K562 (cell line): Measurements from ENCODE around the gene NXPH4. TPM values are rescaled to one million over a fixed set of nuclear protein-coding genes. Genes with fewer than 3 reads are reported as not detected.

ENCODE experiments used
- ATAC-seq: fragments of 200-7000 bp; cut with Tn5 transposase; 3 replicates; pipeline ENCODE4 v1.9.1; 2020; ENCODE audit warnings: moderate library complexity
- BruUV-seq: library from RNA; stranded (reverse); fragments of 400-500 nt; replicated peaks from 2 replicates; lab custom pipeline; 2021; lab: Mats Ljungman, UMichigan
- CTCF ChIA-PET: fragments of 300-600 bp; formaldehyde crosslinking; extraction: SDS; loops from one replicate; lab custom pipeline; 2021; ENCODE audit warnings: low intra/inter-chr PET ratio; lab: Yijun Ruan, JAX
- POLR2A ChIA-PET: fragments of 300-600, 350-650 bp; sonication (Branson Sonifier 250); formaldehyde crosslinking; extraction: SDS; loops from one replicate; lab custom pipeline; 2021; ENCODE audit warnings: antibody characterized with exemption, inconsistent platforms; lab: Yijun Ruan, JAX
- DNase-seq, 4 experiments: peaks; one replicate each; pipeline versions ENCODE4 v3.0.0 to v3.0.0-alpha.2; 2011 to 2018; ENCODE audit warnings: low spot score in 3 of 4, mixed read lengths in 3 of 4; ENCODE audit errors: extremely low read depth in 1 of 4
- FAIRE-seq: peaks from 2 replicates; lab custom pipeline; 2011; peaks lifted over from hg19 to GRCh38; lab: Jason Lieb, UNC
- H2AFZ ChIP-seq: 2 replicates; pipeline ENCODE4 v1.6.0; 2011; ENCODE audit warnings: low read depth, low read length, control low read depth, inconsistent platforms
- H3K27ac ChIP-seq: fragments of 200-600 bp; 3 replicates; pipeline ENCODE4 v1.8.0; 2011; ENCODE audit warnings: low read depth, mild to moderate bottlenecking, control low read depth, inconsistent platforms, low read length, moderate library complexity, mixed read lengths; ENCODE audit errors: extremely low read depth
- H3K27me3 ChIP-seq, 2 experiments: fragments of 300-600 bp in 1 of 2; 2 replicates in 1 of 2; 3 replicates in 1 of 2; pipeline versions ENCODE4 v1.6.0 to v1.8.0; 2011; ENCODE audit warnings: inconsistent platforms in 2 of 2, low read length in 2 of 2, mild to moderate bottlenecking in 1 of 2, mixed read lengths in 1 of 2, moderate library complexity in 1 of 2; ENCODE audit not compliant: control insufficient read depth in 2 of 2, insufficient read depth in 2 of 2
- H3K36me3 ChIP-seq: fragments of 300-600 bp; 3 replicates; pipeline ENCODE4 v1.8.0; 2011; ENCODE audit warnings: mild to moderate bottlenecking, low read length, inconsistent platforms; ENCODE audit not compliant: control insufficient read depth, insufficient read depth
- H3K4me1 ChIP-seq, 2 experiments: fragments of 200-600 bp in 1 of 2; replicated peaks in 1 of 2; 2 replicates in 1 of 2; 3 replicates in 1 of 2; pipeline versions ENCODE4 v1.5.1 to v1.8.0; 2011; ENCODE audit warnings: inconsistent platforms in 2 of 2, low read length in 2 of 2, mild to moderate bottlenecking in 1 of 2, mixed read lengths in 1 of 2, moderate library complexity in 1 of 2; ENCODE audit not compliant: control insufficient read depth in 2 of 2, insufficient read depth in 2 of 2
- H3K4me2 ChIP-seq: 2 replicates; pipeline ENCODE4 v1.6.1; 2011; ENCODE audit warnings: low read length, control low read depth, inconsistent platforms, mixed read lengths; ENCODE audit not compliant: insufficient read depth
- H3K4me3 ChIP-seq: fragments of 200-600 bp; sonication (generic), shearing (Covaris generic); 2 replicates; pipeline ENCODE4 v1.5.1; 2016; ENCODE audit warnings: control low read depth, inconsistent platforms
- H3K79me2 ChIP-seq: fragments of 200-600 bp; 3 replicates; pipeline ENCODE4 v1.8.0; 2011; ENCODE audit warnings: low read length, inconsistent platforms; ENCODE audit not compliant: control insufficient read depth, insufficient read depth
- H3K9ac ChIP-seq, 2 experiments: 2 replicates each; pipeline versions ENCODE4 v1.6.0 to v1.6.1; 2011; ENCODE audit warnings: low read depth in 2 of 2, low read length in 2 of 2, control low read depth in 1 of 2, inconsistent platforms in 1 of 2, mild to moderate bottlenecking in 1 of 2, mixed read lengths in 1 of 2; ENCODE audit not compliant: insufficient read depth in 1 of 2
- H3K9me1 ChIP-seq: one replicate; pipeline ENCODE4 v1.6.0; 2011; ENCODE audit warnings: inconsistent platforms, mild to moderate bottlenecking, low read length, moderate library complexity; ENCODE audit not compliant: control insufficient read depth, insufficient read depth
- H3K9me3 ChIP-seq: replicated peaks from 2 replicates; pipeline ENCODE4 v1.5.1; 2011; ENCODE audit warnings: low read depth, low read length, inconsistent platforms; ENCODE audit not compliant: control insufficient read depth, insufficient read depth
- H4K20me1 ChIP-seq: replicated peaks from 2 replicates; pipeline ENCODE4 v1.6.1; 2011; ENCODE audit warnings: low read length, inconsistent platforms, mixed read lengths; ENCODE audit not compliant: control insufficient read depth, insufficient read depth
- BDP1 ChIP-seq: IDR thresholded peaks from 3 replicates; pipeline ENCODE4 v1.6.1; 2011; ENCODE audit not compliant: insufficient read length, insufficient read depth
- ELF1 ChIP-seq: fragments of 200-800 bp; sonication (Bioruptor generic); IDR thresholded peaks from 2 replicates; pipeline ENCODE4 v1.6.1; 2016; ENCODE audit warnings: missing genetic modification characterization, missing compliant biosample characterization
- HLTF ChIP-seq: fragments of 450-650 bp; IDR thresholded peaks from 2 replicates; pipeline ENCODE4 v1.6.1; 2016
- MIER1 ChIP-seq: fragments of 450-650 bp; IDR thresholded peaks from 2 replicates; pipeline ENCODE4 v1.6.1; 2016; ENCODE audit warnings: antibody characterized with exemption, mild to moderate bottlenecking, low read depth
- NFIC ChIP-seq: fragments of 450-650 bp; IDR thresholded peaks from 2 replicates; pipeline ENCODE4 v1.6.1; 2017; ENCODE audit warnings: mild to moderate bottlenecking, inconsistent platforms
- POLR2AphosphoS5 ChIP-seq: IDR thresholded peaks from 2 replicates; pipeline ENCODE4 v1.6.1; 2011; ENCODE audit warnings: mild to moderate bottlenecking, low read depth, low read length, moderate library complexity; ENCODE audit not compliant: control insufficient read depth, insufficient read depth
- PRDM10 ChIP-seq: fragments of 450-650 bp; IDR thresholded peaks from 2 replicates; pipeline ENCODE4 v1.6.1; 2018; ENCODE audit not compliant: partially characterized antibody
- SAFB2 ChIP-seq: fragments of 200-400 bp; formaldehyde crosslinking; IDR thresholded peaks from 2 replicates; pipeline ENCODE4 v1.6.1; 2018; ENCODE audit warnings: borderline replicate concordance, low read length, low read depth, moderate library complexity; ENCODE audit not compliant: severe bottlenecking
- SPI1 ChIP-seq: IDR thresholded peaks from 2 replicates; pipeline ENCODE4 v1.6.1; 2011; ENCODE audit warnings: low read depth, low read length, control low read depth, borderline replicate concordance
- SRSF9 ChIP-seq: fragments of 200-400 bp; formaldehyde crosslinking; IDR thresholded peaks from 2 replicates; pipeline ENCODE4 v1.6.1; 2017; ENCODE audit warnings: low read depth, low read length, borderline replicate concordance
- XRCC3 ChIP-seq: fragments of 450-650 bp; IDR thresholded peaks from 2 replicates; pipeline ENCODE4 v1.6.1; 2017; ENCODE audit warnings: mild to moderate bottlenecking, moderate library complexity
- YY1 ChIP-seq, 3 experiments: IDR thresholded peaks; 2 replicates each; pipeline ENCODE4 v1.6.1; 2011; ENCODE audit warnings: low read length in 2 of 3, mild to moderate bottlenecking in 2 of 3, moderate library complexity in 2 of 3, borderline replicate concordance in 1 of 3, control low read depth in 1 of 3, low read depth in 1 of 3; ENCODE audit not compliant: insufficient read depth in 3 of 3, insufficient replicate concordance in 2 of 3, control insufficient read depth in 1 of 3, insufficient read length in 1 of 3; ENCODE audit errors: extremely low read depth in 1 of 3
- ZBTB7A ChIP-seq: IDR thresholded peaks from 2 replicates; pipeline ENCODE4 v1.6.1; 2011; ENCODE audit warnings: low read depth, mild to moderate bottlenecking, low read length, moderate library complexity, borderline replicate concordance; ENCODE audit not compliant: control insufficient read depth
- ZNF232 ChIP-seq: sonication (generic); formaldehyde crosslinking; IDR thresholded peaks from 2 replicates; pipeline ENCODE4 v1.8.0; 2022; ENCODE audit warnings: mild to moderate bottlenecking, missing genetic modification reagents
- WGBS: fragments of 100-300 bp; shearing (Covaris generic); methylation state at CpG from one replicate; pipeline ENCODE4 v1.1.6; 2016; ENCODE audit warnings: low coverage, mixed read lengths; ENCODE audit not compliant: insufficient coverage; ENCODE audit errors: missing lambda C conversion rate; 5-methylcytosine and 5-hydroxymethylcytosine counted together
- in situ Hi-C: fragments of 300-500 bp; cut with MboI; formaldehyde crosslinking; loops from 4 replicates; pipeline ENCODE4 v1.15.0; 2018; ENCODE audit warnings: inconsistent platforms, mixed read lengths
- intact Hi-C: fragments of 100-400 bp; cut with micrococcal nuclease; formaldehyde crosslinking; loops from 2 replicates; pipeline ENCODE4 v1.14.2; 2022
- polyA plus RNA-seq, 8 experiments: library from polyadenylated mRNA; depleted of rRNA in 4 of 8; stranded (reverse) in 5 of 8; unstranded in 3 of 8; fragments of >200 nt; fragmentation: Nextera tagmentation in 2 of 8; fragmentation: Illumina TruSeq in 1 of 8; extraction: Ambion mirVana in 2 of 8; extraction: Trizol in 1 of 8; gene quantifications; 2 replicates each; pipeline versions ENCODE4 v1.2.1 to v1.2.3, GENCODE V29; 2011 to 2014; ENCODE audit warnings: inconsistent platforms in 1 of 8, missing spikeins in 1 of 8
- total RNA-seq, 7 experiments: library from RNA; depleted of rRNA in 6 of 7; stranded (reverse); fragments of >200 nt in 6 of 7; fragmentation: Illumina TruSeq in 2 of 7; extraction: Trizol in 2 of 7; gene quantifications; 2 replicates each; pipeline versions ENCODE4 v1.2.1 to v1.2.3, GENCODE V29; 2011 to 2021; ENCODE audit warnings: low replicate concordance in 1 of 7
- TF ChIP-seq, protein P1 (sequence below): fragments of 450-650 bp; formaldehyde crosslinking; IDR thresholded peaks from 2 replicates; pipeline ENCODE4 v1.4.0; 2022; ENCODE audit warnings: missing genetic modification characterization

The NXPH4 gene
- total and polyA plus RNA-seq, 9 of the 15 experiments (the other 6 are each of a cell fraction or from before 2014, with no cell fraction given) = 0.49 to 2.7 (median 1.1) TPM; not detected in 4

DNA sequence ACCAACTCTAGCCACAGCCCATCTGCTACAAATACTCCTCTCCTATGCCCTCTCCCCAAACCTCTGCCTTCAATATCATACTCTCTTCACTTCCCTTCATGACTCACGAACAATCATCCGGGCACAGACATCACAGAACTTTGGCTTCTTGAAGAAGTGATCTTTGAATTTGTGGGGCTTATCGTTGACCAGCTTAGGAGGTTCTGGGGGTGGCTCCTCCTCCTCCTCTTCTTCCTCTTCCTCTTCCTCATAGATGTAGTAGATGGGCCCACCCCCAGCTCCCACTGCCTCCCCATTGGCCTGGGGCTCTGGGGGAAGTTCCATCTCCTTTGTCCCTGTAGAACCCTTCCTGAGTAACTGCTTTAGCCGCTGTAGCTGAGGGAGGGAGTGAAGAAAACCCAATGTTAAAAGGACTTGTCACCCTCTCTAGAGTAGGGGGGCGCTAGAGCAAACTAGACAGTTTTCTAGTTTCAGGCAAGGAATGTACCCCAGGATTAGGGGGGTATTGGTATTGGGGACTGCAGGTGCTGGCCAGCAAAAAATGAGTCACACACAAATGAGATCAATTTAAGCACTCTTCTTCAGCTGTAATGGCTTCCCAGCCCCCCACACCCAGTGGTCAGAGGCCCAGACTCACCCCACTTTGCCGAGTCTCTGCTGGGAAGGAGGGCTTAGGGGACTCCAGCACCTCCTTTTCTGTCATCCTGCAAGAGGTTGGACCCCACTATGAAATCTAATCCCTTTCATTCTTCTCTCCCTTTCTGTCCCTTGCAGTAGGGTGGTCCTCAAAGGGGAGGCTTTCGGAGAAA, 32.5 kb downstream of the NXPH4 start:
- ATAC-seq (peak; percentile 59), DNase-seq (peak; percentile 71 to 76 (median 72)), FAIRE-seq (peak; percentile 93)
- Histone ChIP-seq H3K9me1 (no peaks in the 10 kb centered on the region), H3K36me3 (no peaks in the 10 kb centered on the region), H3K27ac (peak overlapping the region; percentile 4; the same call in 1 of the 3 replicates), H3K9me3 (no peaks in the 10 kb centered on the region), H3K4me1 (peaks cover 13 to 14% of the 10 kb centered on the region in 2 experiments), H3K27me3 (no peaks in the 10 kb centered on the region), H3K79me2 (no peaks in the 10 kb centered on the region), H3K4me2 (peak overlapping the region; percentile 16), H3K4me3 (no peak overlapping the region), H4K20me1 (no peaks in the 10 kb centered on the region), H3K9ac (peak overlapping the region; percentile 17 to 59; a peak in 1 of 4 replicates), H2AFZ (peak overlapping the region; percentile 67)
- WGBS = 19% methylated on average over 7 of the region's 7 CpGs
- no TSS peak for BruUV-seq
- ChIA-PET POLR2A (interaction anchor here (0.6 to 1.4 kb wide), 4 partner anchors 12 to 206 kb away, joined by 3 to 5 read pairs (median 3); partner anchors contain the start of gene INHBE), CTCF (interaction anchor here (1.1 kb wide), 1 partner anchor 213 kb away, joined by 4 read pairs; no protein-coding TSS in a partner anchor)
- in situ Hi-C loops = no loop called here
- intact Hi-C loops = loop anchor here (10.0 kb wide), 1 partner anchor 124 kb away; the partner anchor contains the start of gene LRP1
- TF ChIP-seq SPI1 (peak; percentile 65), ELF1 (tag) (peak; percentile 47; the same call in 1 of the 2 replicates), ZBTB7A (peak; percentile 38; the same call in 1 of the 2 replicates), YY1 (IDR thresholded peaks at IDR 0.05; ENCODE audit: borderline replicate concordance in 1 of 3, control insufficient read depth in 1 of 3, extremely low read depth in 1 of 3, insufficient read depth in 3 of 3, insufficient read length in 1 of 3, insufficient replicate concordance in 2 of 3, low read depth in 1 of 3, low read length in 2 of 3) (no peak), ZNF232 (CRISPR knock-in tag) (no peak), PRDM10 (peak; percentile 51), BDP1 (no peak), NFIC (0 out of 2 replicates have a peak, but pooled peaks have one; percentile 15), MIER1 (no peak), XRCC3 (no peak), SAFB2 (no peak), POLR2AphosphoS5 (0 out of 2 replicates have a peak, but pooled peaks have one; percentile 34), HLTF (no peak), SRSF9 (no peak)
- TF ChIP-seq, protein P1, sequence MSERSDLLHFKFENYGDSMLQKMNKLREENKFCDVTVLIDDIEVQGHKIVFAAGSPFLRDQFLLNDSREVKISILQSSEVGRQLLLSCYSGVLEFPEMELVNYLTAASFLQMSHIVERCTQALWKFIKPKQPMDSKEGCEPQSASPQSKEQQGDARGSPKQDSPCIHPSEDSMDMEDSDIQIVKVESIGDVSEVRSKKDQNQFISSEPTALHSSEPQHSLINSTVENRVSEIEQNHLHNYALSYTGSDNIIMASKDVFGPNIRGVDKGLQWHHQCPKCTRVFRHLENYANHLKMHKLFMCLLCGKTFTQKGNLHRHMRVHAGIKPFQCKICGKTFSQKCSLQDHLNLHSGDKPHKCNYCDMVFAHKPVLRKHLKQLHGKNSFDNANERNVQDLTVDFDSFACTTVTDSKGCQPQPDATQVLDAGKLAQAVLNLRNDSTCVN = no peak
